ENCODE measurements around the gene SAP130.
A peak's percentile ranks its signal among the peaks of the same experiment; 100 is the strongest.

Gene SAP130

DNA sequence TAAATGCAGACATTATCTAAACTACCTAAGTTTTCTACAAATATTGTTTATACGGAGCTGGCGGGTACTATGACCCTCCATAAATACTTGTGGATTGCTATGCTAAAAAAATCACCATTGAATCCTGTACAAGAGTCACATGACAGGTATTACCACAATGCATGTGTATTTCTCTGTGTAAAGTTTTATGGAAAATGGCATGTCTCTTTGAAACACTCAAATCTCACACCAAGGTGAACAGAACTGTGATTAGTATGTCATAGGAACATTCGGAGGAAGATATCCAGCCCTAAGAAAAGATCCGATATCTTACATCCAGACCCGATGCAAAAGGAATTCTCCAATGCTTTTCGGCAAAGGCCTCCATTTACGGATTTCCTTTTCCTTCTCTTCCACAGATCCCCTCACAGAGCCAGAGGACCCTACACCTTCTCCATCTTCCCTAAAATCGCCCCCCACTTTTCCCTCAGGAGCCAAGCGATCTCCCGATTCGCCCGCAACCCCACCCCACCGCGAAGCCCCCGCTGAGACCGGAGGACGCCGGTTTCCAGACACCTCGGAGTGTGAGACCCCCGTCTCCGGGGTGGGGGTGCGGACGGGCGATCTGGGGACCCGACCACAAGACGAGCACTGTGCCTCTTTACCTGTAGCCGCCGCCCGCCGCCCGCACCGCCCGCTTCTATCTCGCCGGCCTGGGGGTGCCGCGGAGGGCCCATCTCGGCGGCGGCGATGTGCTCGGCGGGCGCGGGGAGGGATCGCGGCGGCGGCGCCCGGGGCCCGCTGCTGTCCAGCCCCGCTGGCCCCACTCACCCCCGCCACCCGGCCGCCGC, 1.2 kb downstream of the SAP130 start:
- peak; percentile 21 for DNase-seq (ENCODE audit: low read depth)

DNA sequence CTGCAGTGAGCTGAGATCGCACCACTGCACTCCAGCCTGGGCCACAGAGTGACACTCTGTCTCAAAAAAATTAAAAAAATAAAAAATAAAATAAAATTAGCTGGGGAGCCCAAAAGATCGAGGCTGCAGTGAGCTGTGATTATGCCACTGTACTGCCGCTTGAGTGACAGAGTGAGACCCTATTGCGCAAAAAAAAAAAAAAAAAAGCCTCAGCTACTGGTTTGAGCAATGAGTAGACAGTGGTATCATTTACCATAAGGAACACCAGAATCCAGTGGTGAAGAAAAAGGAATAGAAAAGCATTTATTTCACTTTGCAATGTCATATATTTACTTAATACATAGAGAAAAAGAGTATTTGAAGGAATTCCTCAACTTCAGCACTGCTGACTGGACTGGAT, 3.0 kb downstream of the SAP130 start:
- DNase-seq (ENCODE audit: low read depth): no peak

DNA sequence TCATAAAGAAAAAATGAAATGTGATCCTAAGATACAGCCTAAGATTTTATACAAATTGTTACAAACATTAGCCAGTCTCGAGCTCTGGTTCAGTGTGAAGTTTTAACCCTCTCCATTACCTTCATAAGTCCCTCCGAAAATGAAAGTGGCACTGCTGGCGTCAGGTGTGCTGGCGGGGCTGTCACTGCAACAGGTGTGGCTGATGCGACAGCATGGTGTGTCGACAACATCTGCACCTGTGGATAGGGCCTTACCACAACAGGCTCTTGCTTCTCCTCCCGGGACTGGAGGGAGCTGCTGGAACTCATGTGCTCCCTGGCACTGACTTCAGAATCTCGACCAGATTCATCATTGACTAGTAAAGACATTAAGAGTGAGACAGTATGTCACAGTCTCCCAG, 10.3 kb downstream of the SAP130 start:
- DNase-seq (ENCODE audit: low read depth): no peak

DNA sequence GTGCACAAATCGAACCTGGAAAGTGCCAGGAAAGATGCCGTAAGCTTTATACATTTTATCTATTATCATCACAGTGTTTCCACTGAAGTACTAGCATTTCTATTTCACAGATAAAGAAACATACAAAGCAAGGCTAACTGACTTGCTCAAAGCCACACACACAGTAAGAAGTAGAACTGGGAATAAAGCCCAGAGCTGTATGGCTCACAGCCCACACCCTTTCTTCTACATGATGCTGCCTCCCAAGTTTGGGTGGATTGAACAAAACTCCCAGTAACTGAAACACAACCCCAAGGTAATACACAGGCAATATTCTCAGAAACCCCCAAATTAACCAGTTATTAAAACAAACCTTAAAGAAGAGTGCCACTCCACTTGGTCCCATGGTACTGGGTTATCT, 11.2 kb downstream of the SAP130 start:
- no peak for DNase-seq (ENCODE audit: low read depth)

DNA sequence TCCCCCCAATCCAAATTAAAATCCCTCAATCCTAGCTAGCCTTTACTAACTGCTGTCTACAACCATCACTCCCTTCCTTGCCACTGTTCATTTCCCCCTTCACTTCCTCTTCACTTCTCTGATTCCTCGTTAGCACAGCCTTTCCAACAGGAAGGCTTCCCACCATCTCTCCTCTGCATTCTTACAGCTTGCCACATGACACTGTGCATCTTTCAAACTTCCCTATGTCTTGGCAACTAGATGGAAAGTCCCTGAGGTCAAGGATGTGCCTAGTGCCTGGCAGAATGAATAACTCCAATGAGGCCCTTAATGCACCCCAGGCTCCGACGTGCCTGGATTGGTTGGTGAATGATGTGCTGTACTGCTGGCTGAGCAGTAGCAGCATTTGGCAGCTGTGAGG, 15.2 kb downstream of the SAP130 start:
- no peak for DNase-seq (ENCODE audit: low read depth)

DNA sequence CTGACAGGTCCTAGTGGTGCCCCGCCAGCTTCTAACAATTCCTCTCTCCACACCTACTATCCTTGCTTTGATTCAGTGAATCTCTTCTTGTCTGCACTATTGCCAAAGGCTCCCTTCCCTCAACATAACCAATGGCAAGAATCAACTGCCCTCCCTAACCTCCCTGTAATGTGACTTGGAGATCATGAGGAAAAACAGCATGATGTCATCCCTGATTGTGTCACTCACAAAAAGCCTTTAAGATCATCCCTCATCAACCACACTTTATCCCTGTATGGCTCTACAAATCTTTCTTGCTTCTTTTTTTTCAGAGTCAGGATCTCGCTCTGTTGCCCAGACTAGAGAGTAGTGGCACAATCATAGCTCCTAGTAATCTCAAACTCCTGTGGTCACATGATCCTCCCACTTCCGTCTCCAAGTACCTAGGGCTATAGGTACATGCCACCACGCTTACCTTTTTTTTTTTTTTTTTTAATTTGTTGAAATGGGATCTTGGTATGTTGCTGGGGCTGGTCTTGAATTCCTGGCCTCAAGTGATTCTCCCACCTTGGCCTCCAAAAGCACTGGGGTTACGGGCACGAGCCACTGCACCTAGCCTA, 19.7 kb downstream of the SAP130 start:
- peak; percentile 33 for DNase-seq (ENCODE audit: low read depth)

DNA sequence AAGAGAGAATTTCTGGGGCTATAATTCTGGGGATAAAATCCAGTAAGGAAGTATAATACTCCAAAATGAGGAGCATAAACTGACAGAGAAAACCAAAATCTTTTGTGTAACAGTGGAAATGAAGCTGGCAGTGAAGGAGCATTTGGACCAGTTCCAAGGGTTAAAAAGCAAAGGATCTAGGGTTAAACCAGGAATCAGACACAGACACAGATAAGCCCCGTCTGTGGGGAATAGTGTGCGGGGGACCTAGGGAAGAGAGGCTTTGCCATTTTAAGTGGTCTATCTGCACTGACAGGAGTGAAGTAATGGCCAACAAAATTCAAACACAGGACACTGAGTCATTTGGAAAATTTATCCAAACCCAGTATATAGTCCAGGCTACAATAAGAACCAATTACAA, 23.4 kb downstream of the SAP130 start:
- no peak for DNase-seq (ENCODE audit: low read depth)

DNA sequence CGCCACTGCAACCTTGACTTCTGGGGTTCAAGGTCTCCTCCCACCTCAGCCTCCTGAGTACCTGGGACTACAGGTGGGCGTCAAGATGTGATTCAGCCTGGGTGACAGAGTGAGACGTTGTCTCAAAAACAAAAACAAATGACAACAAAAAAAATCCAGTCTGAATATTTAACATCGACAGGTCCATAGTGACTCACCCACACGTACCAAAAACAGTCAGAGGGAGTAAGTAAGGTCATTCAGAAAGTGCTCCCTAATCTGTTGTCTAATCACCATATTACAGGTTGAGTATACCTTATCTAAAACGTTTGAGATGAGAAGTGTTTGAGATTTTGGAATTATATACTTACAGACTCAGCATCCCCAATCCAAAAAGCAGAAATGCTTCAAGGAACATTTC, 24.4 kb downstream of the SAP130 start:
- no peak for DNase-seq (ENCODE audit: low read depth)

DNA sequence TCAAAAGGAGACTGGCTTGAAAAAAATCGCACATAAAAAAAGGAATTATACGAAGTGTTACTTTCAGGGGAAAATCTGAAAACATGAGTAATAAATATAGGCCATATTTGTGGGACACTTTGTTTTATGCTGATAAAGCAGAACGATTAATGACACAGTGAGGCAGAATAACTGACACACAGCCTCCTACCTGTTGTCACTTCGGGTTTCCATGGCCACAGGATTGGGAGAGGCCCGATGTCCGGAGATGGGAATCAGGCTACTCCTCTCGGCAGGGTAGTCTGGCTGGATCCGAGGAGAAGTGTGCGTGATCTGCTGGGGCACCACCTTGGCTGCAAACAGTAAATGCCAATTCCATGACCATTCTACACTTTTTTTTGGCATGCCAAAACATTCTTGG, 31.7 kb downstream of the SAP130 start:
- no peak for DNase-seq (ENCODE audit: low read depth)

DNA sequence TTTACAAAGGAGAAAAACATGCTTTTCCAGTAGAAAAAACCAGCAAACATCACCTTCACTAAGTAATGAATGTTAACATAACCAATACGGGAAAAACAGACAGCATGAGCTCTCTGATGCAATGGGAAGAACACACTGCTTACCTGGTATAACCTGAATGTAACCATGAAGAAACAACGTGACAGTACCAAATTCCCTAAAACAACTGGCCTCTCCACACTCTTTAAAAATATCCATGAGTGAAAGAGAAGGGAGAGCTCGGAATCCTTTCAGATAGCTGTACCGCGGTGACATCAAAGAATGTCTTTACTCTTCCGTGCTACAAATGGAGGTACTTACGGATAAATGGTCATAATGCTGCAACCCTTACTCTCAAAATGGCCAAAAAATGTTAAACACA, 32.1 kb downstream of the SAP130 start:
- DNase-seq (ENCODE audit: low read depth): no peak

DNA sequence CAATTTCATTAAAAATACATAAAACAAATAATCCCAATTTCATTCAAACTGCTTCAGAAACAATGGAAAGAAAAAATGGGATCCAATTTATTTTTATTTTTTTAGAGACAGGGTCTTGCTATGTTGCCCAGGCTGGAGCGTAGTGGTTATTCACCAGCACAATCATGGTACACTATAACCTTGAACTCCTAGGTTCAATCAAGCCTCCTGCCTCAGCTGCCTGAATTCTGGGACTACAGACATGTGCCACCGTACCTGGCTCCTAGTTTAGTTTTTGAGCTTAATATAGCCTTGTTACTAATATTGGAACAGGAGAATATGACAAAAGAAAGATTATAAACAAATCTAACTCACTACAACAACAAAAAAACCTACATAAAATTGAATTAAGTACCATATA, 34.2 kb downstream of the SAP130 start:
- no peak for DNase-seq (ENCODE audit: low read depth)

DNA sequence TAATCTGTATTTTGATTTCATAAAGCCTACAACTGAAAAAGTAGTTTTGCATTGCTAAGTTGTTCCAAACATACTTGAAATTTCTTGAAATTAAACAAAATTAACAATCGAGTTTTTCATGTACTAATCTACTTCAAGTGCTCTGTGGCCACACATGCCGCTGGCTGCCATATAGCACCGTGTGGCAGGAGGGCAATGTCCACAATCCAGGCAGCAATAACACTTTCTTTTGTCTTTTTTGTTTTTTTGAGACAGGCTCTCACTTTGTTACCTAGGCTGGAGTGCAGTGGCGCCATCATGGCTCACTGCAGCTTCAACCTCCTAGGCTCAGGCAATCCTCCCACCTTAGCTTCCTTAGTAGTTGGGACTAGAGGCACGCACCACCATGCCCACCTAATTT, 36.1 kb downstream of the SAP130 start:
- DNase-seq (ENCODE audit: low read depth): no peak

DNA sequence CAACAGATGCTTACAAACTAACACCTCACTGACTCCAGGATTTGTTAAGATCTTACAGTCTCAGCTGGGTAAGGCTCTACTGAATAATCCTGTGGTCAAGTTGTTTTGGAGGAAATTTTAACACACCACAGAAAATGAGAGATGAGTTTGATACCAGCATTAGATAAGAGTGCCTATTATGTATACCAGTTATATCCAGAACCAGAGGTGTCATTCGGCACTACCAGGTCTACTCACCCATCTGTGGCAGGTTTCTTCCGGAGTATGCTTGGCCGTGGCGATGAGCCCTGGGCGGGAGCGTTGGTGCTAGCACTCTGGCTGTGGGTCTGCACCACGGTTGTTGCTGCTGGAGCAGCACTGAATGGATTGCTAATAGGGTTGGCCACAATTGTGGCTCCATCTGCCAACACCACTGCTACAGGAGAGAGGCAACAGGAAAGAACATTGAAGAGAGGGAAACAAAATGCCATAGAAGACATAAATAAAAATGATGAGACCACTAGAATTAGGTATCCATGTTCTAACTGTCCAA, 41.2 kb downstream of the SAP130 start:
- DNase-seq (ENCODE audit: low read depth): no peak

DNA sequence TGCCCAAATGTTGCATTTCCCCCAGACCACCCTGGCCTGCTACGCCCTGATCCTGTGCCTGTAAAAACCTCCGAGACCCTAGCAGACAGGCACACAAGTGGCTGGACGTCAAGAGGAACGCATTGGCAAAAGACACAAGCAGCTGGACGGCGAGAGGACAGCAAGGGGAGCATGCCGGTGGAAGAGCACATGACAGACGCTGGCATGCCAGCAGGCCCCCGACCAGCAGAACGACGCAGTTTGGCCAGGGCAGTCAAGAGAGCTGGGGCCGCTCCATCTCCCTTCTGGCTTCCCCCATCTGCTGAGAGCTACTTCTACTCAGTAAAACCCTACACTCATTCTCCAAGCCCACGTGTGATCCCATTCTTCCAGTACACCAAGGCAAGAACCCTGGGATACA, 42.1 kb downstream of the SAP130 start:
- DNase-seq (ENCODE audit: low read depth): no peak

DNA sequence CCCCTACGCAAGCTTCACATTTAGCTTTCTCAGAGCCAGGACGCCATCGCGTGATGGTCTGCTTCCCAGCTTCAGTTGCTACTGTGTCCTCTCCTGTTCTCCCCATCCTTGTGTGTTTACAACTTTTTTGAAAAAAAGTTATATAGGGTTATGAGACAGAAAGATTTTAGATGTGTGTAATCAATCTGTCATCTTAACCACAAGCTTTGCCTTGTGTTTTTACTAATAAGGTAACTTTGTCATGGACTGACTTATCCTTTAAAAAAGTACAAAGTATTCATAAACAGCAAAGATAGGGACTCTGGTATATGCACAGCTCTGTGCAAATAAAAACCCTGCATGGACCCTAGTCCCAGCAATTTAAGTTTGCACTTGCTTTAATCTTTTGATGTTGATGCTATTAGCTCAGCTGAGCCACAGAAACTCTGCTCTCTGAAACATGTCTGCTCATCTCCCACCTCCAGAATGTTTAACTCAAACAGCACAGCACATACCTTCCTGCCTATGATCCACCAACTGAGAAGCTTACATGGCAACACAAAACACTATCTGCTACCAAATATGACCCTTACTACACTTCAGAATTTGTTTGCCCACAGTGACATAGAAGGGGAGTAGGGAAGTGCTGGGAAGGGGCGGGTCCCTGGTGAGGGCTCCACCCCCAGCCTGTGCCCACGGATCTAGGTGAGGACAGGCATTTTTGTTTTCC, 42.7 kb downstream of the SAP130 start:
- DNase-seq (ENCODE audit: low read depth): peak; percentile 6

DNA sequence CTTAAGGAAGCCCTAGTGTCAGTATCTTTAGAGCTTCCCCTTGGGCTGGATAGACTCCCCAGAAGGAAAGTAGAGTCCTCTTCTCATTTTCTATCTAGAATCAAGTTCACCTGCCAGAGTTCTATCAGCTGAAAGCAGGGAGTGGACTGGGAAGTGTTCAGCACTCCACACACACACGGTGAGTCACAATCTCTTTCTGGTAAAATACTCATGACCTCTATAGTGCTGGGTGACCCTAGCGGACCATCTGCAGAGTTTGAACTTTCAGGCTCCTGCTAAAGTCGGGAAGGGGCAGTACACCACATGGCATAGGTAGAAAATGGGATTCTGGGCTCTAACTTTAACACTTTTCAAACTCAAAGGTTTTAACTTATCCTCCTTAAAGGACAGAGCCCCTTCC, 43.3 kb downstream of the SAP130 start:
- DNase-seq (ENCODE audit: low read depth): peak; percentile 50

DNA sequence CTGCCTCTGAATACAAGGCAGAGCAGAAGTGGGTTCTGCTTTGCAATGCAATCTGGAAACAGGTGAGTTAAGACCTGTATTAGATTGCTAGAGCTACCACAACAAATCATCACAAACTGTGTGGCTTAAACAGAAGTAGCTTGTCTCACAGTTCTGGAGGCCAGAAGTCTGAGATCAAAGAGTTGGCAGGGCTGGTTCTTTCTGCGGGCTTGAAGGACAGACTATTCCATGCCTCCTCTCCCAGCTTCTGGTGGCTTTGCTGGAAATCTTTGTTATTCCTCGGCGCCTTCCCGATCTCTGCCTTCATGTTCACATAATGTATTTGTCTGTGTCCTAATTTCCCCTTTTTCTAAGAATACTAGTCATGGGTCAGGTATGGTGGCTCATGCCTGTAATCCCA, 58.4 kb downstream of the SAP130 start:
- DNase-seq (ENCODE audit: low read depth): no peak

DNA sequence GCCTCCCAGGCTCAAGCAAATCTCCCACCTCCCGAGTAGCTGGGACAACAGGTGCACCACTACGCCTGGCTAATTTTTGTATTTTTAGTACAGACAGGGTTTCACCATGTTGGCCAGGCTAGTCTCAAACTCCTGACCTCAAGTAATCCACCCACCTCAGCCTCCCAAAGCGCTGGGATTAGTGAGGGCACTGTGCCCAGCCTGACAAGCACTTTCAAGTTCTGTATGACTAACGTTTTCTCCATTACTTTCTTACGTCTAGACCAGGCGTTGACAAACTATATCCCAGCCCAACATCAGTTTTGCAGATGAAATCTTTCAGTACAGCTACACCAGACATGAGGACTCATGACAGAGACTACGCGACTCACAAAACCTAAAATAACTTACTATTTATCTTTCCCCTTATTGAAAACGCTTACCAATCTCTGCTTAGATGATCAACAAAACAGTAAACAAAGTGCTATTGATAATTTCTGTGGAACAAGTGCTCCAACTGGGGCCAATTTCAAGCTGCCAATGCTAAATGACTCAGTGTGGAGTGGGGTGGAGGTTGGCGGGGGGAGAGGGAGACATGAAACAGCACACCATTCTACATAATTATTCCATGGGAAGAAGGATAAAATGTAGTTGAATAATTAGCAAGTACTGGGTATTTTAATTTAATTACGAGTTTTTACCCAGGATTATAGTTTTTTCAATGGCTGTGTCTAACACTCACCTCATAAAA, 59.1 kb downstream of the SAP130 start:
- DNase-seq (ENCODE audit: low read depth): peak; percentile 23

DNA sequence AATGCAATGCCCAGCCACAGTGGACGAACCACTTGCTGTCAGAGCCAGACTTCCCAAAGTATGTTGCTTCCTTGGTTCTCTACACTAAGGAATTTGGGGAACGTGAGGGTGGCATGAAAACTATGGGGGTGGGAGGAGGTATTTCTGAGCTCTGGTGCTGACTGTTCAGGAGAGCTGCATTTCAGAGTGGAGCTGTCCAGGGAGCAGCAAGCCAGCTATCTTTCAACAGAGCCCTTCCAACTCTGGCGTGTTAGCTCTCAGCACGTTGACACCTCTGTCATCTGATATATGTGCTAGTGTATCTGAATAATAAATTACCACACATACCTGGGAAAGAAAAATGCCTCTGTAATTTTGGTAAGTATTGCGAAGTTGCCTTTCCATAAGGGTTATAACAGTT, 66.1 kb downstream of the SAP130 start:
- no peak for DNase-seq (ENCODE audit: low read depth)

DNA sequence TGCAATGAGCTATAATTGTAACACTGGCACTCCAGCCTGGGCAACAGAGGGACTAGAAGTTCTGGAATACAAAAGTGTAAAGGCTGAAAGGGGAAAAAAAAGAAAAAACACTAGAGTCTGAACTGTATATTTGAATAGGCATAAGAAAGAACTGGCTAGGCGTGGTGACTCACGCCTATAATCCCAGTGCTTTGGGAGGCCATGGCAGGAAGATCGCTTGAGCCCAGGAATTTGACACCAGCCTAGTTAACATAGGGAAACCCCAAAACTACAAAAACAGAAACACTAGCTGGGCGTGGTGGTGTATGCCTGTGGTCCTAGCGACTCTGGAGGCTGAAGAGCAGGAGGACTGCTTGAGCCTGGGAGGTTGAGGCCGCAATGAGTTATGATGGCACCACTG, 70.6 kb downstream of the SAP130 start:
- peak; percentile 84 for DNase-seq (ENCODE audit: low read depth)

DNA sequence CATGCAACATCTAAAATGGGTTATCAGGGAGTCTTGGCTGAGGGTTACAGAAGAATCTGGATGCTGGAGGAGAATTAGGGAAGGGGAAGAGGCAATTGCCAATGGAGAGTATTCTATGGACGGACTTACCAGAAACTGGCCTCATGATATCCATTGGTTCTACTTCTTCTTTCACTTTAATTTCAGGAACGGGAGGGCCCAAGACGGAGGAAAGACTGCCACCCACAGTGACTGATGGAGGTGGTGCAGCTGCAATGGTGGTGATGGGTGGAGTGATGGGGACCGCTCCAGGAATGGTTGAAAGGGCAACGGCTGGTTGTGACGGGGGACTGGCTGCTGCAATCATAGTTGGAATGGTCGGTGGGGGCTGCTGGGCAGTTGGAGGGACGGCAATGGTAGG, 73.0 kb downstream of the SAP130 start:
- no peak for DNase-seq (ENCODE audit: low read depth)

DNA sequence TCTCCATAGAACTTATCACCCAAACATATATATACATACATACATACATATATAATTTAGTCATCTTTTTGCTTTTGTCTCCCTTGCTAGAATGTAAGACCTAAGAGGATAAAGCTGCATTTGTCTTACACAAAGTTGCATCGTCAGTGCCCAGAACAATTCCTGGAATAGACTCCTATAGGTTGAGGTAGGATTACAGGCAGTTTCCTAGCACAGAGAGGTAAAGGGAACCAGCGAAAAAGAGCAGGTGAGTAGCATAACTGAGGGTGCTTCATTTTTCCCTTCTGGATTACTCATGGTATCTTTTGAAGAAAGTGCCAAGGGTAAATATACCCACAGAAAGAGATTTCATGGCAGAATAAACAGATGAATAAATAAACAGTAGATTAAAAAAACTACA, 74.0 kb downstream of the SAP130 start:
- DNase-seq (ENCODE audit: low read depth): no peak

Data from iris pigment epithelial cell (primary cell).